C4-2B (cell line): ENCODE measurements around the gene ZNF385D.

ENCODE experiments used
- CTCF ChIP-seq: fragments of 450-650 bp; conservative IDR thresholded peaks from 2 replicates; pipeline ENCODE4 v1.5.1; 2017; ENCODE audit warnings: mild to moderate bottlenecking
- ZFX ChIP-seq: fragments of 450-650 bp; IDR thresholded peaks from 2 replicates; pipeline ENCODE4 v1.6.1; 2017

- no peak for TF ChIP-seq CTCF
- TF ChIP-seq ZFX = no peak
Observed at GRCh38 chr3:21390136-21390535, 360.9 kb downstream of the ZNF385D start.
